ENCODE measurements around the gene MROH8.

- no peak for TF ChIP-seq CTCF (conservative IDR thresholded peaks at IDR 0.05 in 1 of 2, IDR thresholded peaks at IDR 0.05 in 1 of 2; ENCODE audit: extremely low read depth in 1 of 2, insufficient read depth in 1 of 2, low read depth in 1 of 2, low read length in 2 of 2)
- no peak for TF ChIP-seq EZH2 (IDR thresholded peaks at IDR 0.05; ENCODE audit: borderline replicate concordance, low read length)
Observed at GRCh38 chr20:37137547-37137946, 41.8 kb downstream of the MROH8 start.

All from mammary epithelial cell (primary cell).